Muscle layer of colon (tissue), 2 donors: ENCODE data around the gene THSD7B.

Experiments used
- H3K27ac ChIP-seq: one replicate; pipeline ENCODE4 v1.7.0; 2013; ENCODE audit warnings: low read depth, mild to moderate bottlenecking, low read length, moderate library complexity
- H3K27me3 ChIP-seq, 2 donors: one replicate each; pipeline ENCODE4 v1.7.0; 2013; ENCODE audit warnings: low read length in 2 of 2, mild to moderate bottlenecking in 2 of 2; ENCODE audit not compliant: insufficient read depth in 2 of 2, control insufficient read depth in 1 of 2
- H3K36me3 ChIP-seq: one replicate; pipeline ENCODE4 v1.7.0; 2013; ENCODE audit warnings: mild to moderate bottlenecking, low read length; ENCODE audit not compliant: insufficient read depth
- H3K4me1 ChIP-seq: one replicate; pipeline ENCODE4 v1.7.0; 2013; ENCODE audit warnings: mild to moderate bottlenecking, low read length; ENCODE audit not compliant: insufficient read depth
- H3K4me3 ChIP-seq, 2 donors: one replicate each; pipeline ENCODE4 v1.7.0; 2013; ENCODE audit warnings: low read length in 2 of 2, low read depth in 1 of 2, mild to moderate bottlenecking in 1 of 2, moderate library complexity in 1 of 2
- H3K9ac ChIP-seq: one replicate; pipeline ENCODE4 v1.7.0; 2013; ENCODE audit warnings: low read length
- H3K9me3 ChIP-seq: one replicate; pipeline ENCODE4 v1.7.0; 2013; ENCODE audit warnings: mild to moderate bottlenecking, low read length
- donor health status: abdominal sarcoma.
- donor health status: Adenocarcinoma of cecum.

THSD7B gene

GRCh38 chr2:137207030-137207429 is 441.7 kb downstream of the THSD7B start:
- H3K27me3 ChIP-seq, result no peaks in the 10 kb centered on the region
- H3K9ac ChIP-seq, result no peak overlapping the region
- H3K36me3 ChIP-seq, result no peaks in the 10 kb centered on the region
- H3K9me3 ChIP-seq, result no peaks in the 10 kb centered on the region
- no peak overlapping the region for H3K4me3 ChIP-seq
- no peak overlapping the region for H3K27ac ChIP-seq
- no peaks in the 10 kb centered on the region for H3K4me1 ChIP-seq

- H3K9me3 ChIP-seq, result no peaks in the 10 kb centered on the region
- H3K4me3 ChIP-seq, result no peak overlapping the region
- no peaks in the 10 kb centered on the region for H3K27me3 ChIP-seq
- H3K36me3 ChIP-seq, result no peaks in the 10 kb centered on the region
- no peak overlapping the region for H3K27ac ChIP-seq
- no peak overlapping the region for H3K9ac ChIP-seq
- no peaks in the 10 kb centered on the region for H3K4me1 ChIP-seq
Measured at GRCh38 chr2:137208431-137208891, 443.1 kb downstream of the THSD7B start.

- H3K27ac ChIP-seq, result no peak overlapping the region
- H3K9ac ChIP-seq, result no peak overlapping the region
- no peaks in the 10 kb centered on the region for H3K4me1 ChIP-seq
- H3K27me3 ChIP-seq, result no peaks in the 10 kb centered on the region
- H3K4me3 ChIP-seq, result no peak overlapping the region
- H3K9me3 ChIP-seq, result no peaks in the 10 kb centered on the region
- H3K36me3 ChIP-seq, result no peaks in the 10 kb centered on the region
Measured at GRCh38 chr2:137210039-137210438, 444.7 kb downstream of the THSD7B start.

- Histone ChIP-seq H3K9me3 (no peaks in the 10 kb centered on the region), H3K36me3 (no peaks in the 10 kb centered on the region)
Measured at GRCh38 chr2:137211761-137212160, 446.4 kb downstream of the THSD7B start.

DNA sequence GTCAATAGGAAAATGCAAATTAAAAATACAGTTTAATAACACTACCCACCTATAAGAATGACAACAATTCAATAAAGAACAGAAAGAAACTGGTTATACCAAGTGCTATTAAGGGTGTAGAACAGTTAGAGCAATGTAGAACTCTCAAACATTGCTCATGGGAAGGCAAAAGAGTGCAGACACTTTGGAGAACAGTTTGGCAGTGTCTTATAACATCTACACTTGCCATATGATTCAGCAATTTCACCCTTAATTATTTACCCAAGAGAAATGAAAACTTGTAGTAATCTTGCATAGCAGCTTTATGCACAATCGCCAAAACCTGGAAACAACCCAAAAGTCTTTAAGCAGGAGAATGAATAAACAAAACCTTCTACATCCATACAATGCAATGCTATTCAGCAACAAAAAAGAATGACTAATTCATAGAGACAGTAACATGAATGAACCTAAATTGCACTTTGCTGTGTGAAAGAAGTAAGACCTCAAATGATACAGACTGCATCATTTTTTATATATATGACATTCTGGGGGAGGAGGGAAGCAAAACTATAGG is 455.2 kb downstream of the THSD7B start:
- no peaks in the 10 kb centered on the region for H3K27me3 ChIP-seq
- H3K9ac ChIP-seq, result no peak overlapping the region
- H3K4me1 ChIP-seq, result no peaks in the 10 kb centered on the region
- no peaks in the 10 kb centered on the region for H3K36me3 ChIP-seq
- no peaks in the 10 kb centered on the region for H3K9me3 ChIP-seq
- H3K4me3 ChIP-seq, result no peak overlapping the region
- no peak overlapping the region for H3K27ac ChIP-seq

More at GRCh38 chr2:137211761-137212160, 446.4 kb downstream of the THSD7B start:
- H3K9ac ChIP-seq, result no peak overlapping the region
- no peak overlapping the region for H3K4me3 ChIP-seq
- H3K27me3 ChIP-seq, result no peaks in the 10 kb centered on the region
- no peaks in the 10 kb centered on the region for H3K4me1 ChIP-seq
- no peak overlapping the region for H3K27ac ChIP-seq

DNA sequence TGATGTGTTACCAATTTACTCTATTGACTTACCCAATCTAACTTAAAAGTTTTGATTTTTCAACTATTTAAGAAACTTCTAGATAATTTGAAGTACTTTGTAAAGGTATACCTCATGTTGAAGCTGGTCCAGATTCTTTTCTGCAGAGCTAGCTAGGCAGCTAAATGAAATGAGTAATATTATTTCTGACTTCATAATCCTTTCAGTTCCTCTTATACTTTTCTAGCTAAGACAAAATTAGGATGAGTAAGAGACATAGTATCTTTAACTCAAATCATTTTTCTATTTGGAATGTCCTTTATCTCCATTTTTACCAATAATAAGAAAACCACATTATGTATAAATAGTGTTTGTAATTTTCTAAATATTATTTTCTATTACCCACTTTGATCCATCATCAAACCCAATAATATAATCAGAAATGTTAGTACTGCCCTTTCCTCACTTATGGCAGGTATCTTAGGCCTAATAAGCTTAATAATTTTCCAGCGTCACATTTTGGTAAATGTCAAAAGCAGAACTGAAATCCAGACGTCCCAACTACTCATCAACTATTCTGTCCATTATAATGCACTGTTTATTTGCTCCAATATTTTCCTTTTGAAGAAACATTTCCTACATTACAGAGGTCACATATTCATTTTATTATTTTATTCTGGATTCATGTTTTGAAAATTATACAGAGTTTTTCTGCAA is 456.6 kb downstream of the THSD7B start:
- Histone ChIP-seq H3K4me3 (no peak overlapping the region), H3K9ac (no peak overlapping the region), H3K27ac (no peak overlapping the region), H3K9me3 (no peaks in the 10 kb centered on the region), H3K27me3 (no peaks in the 10 kb centered on the region), H3K36me3 (no peaks in the 10 kb centered on the region), H3K4me1 (no peaks in the 10 kb centered on the region)

GRCh38 chr2:137223722-137224121 is 458.4 kb downstream of the THSD7B start:
- Histone ChIP-seq H3K9me3 (no peaks in the 10 kb centered on the region), H3K27me3 (no peaks in the 10 kb centered on the region), H3K9ac (no peak overlapping the region), H3K27ac (no peak overlapping the region), H3K36me3 (no peaks in the 10 kb centered on the region), H3K4me3 (no peak overlapping the region), H3K4me1 (no peaks in the 10 kb centered on the region)

DNA sequence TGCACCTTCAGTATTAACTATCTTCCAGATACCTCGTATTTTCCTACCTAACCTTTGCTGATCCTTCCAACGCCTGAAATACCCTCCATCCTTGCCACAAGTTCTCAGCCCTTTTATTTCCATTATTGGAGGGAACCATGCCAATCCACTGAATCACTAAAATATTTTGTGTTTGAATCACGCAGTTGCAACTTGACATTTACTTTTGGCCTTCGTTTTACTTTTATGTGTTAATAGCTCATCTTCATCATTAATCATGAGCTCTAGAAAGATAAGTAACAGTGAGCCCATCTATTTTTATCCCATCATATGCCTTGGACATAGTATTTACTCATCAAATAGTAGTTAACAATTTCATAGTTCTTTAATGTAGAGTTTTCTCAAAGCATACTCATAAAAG is 463.2 kb downstream of the THSD7B start:
- no peak overlapping the region for H3K9ac ChIP-seq
- no peaks in the 10 kb centered on the region for H3K9me3 ChIP-seq
- no peak overlapping the region for H3K4me3 ChIP-seq
- H3K36me3 ChIP-seq, result no peaks in the 10 kb centered on the region
- no peaks in the 10 kb centered on the region for H3K27me3 ChIP-seq
- H3K27ac ChIP-seq, result no peak overlapping the region
- H3K4me1 ChIP-seq, result no peaks in the 10 kb centered on the region

DNA sequence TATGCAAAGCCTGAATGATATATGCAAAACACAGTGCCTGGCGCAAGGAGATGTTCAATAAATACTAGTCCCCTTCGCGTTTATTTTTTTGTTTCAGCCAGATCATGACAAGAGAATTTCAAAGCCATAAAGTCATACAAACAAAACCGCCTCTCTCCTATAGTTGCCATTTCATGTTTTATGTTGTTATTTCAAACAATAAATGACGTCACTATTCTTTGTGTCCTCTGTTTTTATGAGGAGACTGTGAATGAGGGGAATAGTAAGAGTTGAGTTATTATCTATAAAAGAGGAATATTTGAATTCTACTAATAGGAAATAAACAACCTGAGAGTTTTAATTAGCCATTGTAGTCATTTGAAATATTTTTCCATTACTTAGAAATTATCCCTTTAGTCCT is 464.5 kb downstream of the THSD7B start:
- Histone ChIP-seq H3K36me3 (no peaks in the 10 kb centered on the region), H3K4me1 (no peaks in the 10 kb centered on the region), H3K27ac (no peak overlapping the region), H3K9ac (no peak overlapping the region), H3K27me3 (no peaks in the 10 kb centered on the region), H3K4me3 (no peak overlapping the region), H3K9me3 (no peaks in the 10 kb centered on the region)

DNA sequence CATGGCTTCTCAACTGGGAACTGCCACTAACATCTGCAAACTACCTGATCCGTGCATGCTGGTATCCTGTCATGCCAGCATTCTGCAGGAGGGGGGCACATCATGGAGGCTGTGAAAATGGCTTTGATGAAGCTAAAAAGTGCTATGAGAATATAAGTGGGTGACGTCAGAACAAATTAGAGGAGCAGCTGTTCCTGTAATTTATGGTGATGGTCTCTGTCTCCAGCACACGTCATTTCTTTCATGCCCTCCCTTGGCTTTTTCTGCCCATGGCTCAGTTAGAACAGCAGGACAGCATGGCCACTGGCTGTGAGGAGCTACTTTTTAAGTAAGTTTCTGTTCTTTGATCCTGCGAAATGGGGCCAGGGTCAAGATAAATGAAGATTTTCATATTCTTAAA is 466.3 kb downstream of the THSD7B start:
- Histone ChIP-seq H3K27ac (no peak overlapping the region), H3K36me3 (no peaks in the 10 kb centered on the region), H3K9ac (no peak overlapping the region), H3K9me3 (no peaks in the 10 kb centered on the region), H3K4me1 (no peaks in the 10 kb centered on the region), H3K4me3 (no peak overlapping the region), H3K27me3 (no peaks in the 10 kb centered on the region)

GRCh38 chr2:137232076-137232475 is 466.7 kb downstream of the THSD7B start:
- no peaks in the 10 kb centered on the region for H3K4me1 ChIP-seq
- H3K4me3 ChIP-seq, result no peak overlapping the region
- H3K9ac ChIP-seq, result no peak overlapping the region
- H3K27me3 ChIP-seq, result no peaks in the 10 kb centered on the region
- H3K27ac ChIP-seq, result no peak overlapping the region
- H3K36me3 ChIP-seq, result no peaks in the 10 kb centered on the region
- no peaks in the 10 kb centered on the region for H3K9me3 ChIP-seq

- H3K4me3 ChIP-seq, result no peak overlapping the region
- H3K9me3 ChIP-seq, result no peaks in the 10 kb centered on the region
- no peaks in the 10 kb centered on the region for H3K36me3 ChIP-seq
- H3K27ac ChIP-seq, result no peak overlapping the region
- no peak overlapping the region for H3K9ac ChIP-seq
- H3K4me1 ChIP-seq, result no peaks in the 10 kb centered on the region
- H3K27me3 ChIP-seq, result no peaks in the 10 kb centered on the region
Measured at GRCh38 chr2:137233091-137233490, 467.7 kb downstream of the THSD7B start.
